ENCODE measurements around the gene STOX1.
"Not testable (repeated sequence)": the region's sequence is repeated elsewhere in the genome, so short reads cannot be mapped to it uniquely, and the experiment has no call there.

STOX1 gene

DNA sequence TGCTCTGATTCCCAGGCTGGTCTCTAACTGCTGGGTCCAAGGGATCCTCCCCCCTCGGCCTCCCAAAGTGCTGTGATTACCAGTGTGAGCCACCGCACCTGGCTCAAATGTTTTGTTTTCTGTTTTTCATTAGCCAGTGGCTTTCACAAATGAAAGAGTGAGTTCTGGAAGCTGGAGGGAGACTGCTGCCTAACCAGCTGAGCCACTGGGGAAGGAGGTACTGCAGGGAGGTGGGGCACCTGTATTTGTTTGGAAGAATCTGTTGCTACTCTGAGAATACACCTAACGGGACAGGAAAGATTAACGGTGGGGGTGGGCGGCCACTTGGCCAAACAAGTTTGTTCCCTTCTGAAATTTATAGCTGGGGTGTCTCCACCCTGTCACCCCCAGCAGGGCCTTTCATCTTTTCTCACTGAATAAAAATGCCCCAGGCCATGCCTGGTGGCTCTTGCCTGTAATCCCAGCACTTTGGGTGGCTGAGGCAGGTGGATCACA lies 4.7 kb downstream of the STOX1 start:
- no peak for DNase-seq

DNA sequence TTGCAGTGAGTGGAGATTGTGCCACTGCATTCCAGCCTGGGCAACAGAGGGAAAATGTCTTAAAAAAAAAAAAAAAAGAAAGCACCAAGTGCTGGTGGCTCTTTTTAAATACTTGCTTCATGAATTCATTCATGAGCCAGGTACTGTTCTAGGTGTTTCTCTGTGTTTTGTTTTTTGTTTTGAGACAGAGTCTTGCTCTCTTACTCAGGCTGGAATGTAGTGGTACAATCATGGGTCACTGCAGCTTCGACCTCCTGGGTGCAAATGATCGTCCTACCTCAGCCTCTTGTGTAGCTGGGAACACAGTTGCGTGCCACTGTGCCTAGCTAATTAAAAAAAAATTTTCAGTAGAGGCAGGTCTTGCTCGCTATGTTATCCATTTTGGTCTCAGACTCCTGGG lies 5.3 kb downstream of the STOX1 start:
- DNase-seq, result no peak

DNA sequence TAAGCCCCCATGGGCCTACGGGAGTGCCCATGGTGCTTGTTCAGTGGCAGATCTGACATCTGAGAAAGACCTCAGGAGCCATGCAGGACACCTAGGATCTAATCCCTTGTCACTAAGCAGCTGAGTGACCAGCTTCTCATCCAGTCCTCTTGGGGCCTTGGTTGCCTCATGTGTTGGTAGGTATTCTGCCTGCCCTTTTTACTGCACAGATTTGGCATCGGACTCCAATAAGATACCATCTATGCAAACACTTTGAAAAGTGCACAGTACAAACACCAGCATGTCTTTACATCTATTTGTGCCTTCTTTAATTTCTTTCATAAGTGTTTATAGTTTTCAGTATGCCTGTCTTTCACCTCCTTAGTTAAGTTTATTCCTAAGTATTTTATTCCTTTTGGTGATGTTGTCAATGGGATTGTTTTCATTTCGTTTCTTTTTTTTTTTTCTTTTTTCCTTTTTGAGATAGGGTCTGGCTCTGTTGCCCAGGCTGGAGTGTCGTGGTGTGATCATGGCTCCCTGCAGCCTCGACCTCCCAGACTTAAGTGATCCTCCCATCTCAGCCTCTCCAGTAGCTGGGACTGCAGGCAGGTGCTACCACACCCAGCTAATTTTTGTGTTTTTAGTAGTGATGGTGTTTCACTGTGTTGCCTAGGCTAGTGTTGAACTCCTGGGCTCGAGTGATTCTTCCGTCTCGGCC lies 10.4 kb downstream of the STOX1 start:
- DNase-seq, result no peak

DNA sequence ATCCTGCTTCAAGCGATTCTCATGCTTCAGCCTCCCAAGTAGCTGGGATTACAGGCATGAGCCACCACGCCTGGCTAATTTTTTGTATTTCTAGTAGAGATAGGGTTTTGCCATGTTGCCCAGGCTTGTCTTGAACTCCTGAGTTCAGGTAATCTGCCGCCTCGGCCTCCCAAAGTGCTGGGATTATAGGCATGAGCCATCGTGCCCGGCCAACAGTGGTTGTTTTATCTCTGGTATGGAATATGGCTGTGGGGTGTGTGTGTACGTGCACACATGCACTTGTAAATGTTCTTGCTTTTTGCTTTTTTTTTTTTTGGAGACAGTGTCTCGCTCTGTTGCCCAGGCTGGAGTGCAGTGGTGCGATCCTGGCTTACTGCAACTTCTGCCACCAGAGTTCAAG lies 13.3 kb downstream of the STOX1 start:
- DNase-seq, result not testable (repeated sequence)

DNA sequence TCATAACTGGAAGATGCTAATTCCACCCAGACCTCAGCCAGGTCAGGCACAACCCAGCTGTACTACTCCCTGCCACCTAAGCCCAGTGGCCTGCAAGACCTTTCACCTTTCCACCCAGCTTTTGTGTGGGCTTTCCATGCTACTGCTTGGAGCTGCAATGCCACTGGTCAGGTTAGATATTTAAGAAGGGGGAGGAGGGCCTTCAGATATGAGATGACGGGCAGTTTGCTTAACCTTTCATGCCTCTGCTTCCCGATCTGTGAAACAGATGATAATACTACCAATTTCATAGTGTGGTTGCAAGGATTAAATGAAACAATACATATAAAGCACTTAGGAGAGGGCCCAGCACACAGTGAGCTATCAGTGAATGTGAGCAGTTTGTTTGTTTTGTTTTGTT lies 20.9 kb downstream of the STOX1 start:
- no peak for DNase-seq

DNA sequence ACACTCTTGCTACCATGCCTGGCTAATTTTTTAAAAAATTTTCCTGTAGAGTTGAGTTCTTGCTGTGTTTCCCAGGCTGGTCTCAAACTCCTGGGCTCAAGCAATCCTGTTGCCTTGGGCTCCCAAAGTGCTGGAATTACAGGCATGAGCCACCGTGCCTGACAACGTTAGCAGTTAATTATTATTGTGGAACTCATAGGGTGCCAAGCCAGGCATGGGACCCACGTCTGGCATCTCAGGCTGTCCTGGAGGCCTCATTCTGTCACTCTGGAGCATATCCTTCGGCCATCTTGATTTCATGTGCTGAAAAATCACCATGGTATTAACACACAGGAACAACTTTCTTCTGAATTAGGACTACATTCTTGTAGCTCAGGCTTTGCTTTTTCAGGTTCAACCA lies 21.5 kb downstream of the STOX1 start:
- no peak for DNase-seq

DNA sequence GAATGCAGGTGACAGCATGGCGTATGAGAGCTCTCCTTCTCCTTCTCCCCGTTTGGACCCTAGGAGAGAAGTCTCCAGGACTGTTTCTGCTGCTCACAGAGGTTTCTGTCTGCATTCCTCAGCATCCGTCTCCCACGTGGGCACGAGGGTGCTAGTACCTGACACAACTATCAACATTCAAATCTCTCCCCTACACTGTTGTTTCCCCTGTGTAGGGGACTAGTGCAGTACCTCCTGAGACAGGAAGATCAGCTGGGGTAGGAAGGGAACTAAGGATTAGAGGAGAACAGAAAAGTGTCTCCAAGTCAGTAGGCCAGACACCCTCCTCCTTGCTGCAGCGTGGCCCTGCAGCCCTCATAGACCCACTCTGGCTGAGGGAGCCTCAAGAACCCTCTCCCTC lies 29.0 kb downstream of the STOX1 start:
- no peak for DNase-seq

DNA sequence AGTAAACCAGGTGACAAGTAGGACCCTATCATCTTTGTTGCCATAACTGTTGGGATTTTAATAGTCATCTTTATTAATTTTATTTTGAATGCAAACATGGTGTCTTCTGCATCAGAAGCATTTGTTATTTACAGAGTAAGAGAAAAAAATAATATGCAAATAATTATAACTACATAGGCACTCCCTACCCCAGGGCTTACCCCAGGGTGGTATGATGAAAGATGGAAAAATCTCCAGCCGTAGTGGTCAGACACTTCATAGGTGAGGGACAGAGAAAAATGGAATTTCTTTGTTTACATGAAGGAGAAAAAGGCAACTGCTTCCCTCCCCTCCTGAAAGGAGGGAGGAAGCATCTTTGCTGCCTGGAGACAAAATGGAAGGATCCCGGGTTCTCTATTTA lies 29.7 kb downstream of the STOX1 start:
- DNase-seq, result no peak

DNA sequence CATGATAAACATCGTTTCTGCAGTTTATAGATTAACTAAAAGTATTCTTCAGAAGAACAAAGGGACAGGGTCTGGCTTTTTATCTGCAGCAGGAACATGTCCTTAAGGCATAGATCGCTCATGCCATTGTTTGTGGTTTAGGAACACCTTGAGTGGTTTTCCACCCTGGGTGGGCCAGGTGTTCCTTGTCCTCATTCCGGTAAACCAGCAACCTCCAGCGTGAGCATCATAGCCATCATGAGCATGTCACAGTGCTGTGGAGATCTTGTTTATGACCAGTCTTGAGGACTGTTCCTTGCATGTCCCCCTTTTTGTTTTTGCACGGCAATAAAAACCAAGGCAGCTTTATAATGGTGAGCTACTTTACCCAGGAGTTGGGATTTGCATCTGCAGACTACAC lies 33.9 kb downstream of the STOX1 start:
- DNase-seq, result peak; percentile 3

DNA sequence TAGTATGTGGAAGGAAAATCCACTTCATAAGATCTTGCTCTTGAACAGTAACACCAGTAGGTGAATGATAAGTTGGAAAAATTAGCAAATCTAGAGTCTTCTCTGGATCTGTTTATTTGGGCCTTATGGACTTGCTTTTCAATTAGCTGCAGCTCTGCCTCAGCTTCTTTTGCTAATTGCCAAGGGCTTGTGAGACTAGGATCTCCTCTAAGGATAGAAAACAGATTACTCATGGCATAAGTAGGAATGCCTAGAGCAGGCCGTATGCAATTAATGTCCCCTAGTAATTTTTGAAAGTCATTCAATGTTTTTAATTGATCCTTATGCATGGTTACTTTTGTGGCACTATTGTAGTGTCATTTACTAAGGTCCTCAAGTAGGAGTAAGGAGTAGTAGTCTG lies 37.3 kb downstream of the STOX1 start:
- no peak for DNase-seq

DNA sequence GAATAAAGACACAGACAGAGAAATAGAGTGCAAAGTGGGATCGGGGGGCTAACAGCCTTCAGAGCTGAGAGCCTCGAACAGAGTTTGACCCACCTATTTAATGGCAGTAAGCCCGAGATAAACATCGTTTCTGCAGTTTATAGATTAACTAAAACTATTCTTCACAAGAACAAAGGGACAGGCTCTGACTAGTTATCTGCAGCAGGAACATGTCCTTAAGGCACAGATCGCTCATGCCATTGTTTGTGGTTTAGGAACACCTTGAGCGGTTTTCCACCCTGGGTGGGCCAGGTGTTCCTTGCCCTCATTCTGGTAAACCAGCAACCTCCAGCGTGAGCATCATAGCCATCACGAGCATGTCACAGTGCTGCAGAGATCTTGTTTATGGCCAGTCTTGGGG lies 40.8 kb downstream of the STOX1 start:
- DNase-seq, result not testable (repeated sequence)

DNA sequence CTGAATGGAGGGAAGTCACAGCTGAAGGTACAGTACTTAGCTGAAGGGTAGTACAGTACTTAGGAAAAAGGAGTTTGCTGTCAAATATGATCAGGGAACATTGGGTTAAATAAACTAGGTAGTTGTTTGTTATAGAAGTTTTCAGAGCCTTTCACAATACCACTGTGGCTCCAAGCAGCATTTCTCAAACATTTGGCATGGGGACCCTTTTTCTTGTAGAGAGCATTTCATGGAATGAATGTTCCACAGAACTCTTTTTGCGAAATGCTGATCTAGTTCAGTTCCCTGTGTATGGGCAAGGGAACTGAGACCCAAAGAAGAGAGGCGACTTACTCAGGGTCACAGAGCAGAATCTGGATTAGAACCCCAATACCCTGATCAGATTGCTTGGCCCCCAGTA lies 42.3 kb downstream of the STOX1 start:
- DNase-seq, result no peak

DNA sequence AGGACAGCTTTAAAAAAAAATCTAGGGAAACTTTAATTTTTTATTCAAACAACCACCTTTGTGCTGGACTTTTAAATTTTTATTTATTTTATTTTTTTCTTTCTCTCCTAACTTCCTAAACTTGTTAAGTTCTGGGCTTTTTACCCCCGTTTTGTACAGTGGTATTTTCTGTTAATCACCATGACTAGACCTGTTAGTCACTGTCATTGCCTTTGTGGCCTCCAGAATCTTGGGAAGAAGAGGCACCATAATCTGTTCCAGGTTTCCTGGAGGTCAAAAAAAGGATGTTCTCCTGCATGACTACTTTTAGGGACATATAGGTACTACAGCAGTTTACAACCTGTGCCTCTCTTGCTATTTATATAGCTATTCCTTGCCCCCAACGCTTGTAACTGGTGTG lies 42.7 kb downstream of the STOX1 start:
- no peak for DNase-seq

DNA sequence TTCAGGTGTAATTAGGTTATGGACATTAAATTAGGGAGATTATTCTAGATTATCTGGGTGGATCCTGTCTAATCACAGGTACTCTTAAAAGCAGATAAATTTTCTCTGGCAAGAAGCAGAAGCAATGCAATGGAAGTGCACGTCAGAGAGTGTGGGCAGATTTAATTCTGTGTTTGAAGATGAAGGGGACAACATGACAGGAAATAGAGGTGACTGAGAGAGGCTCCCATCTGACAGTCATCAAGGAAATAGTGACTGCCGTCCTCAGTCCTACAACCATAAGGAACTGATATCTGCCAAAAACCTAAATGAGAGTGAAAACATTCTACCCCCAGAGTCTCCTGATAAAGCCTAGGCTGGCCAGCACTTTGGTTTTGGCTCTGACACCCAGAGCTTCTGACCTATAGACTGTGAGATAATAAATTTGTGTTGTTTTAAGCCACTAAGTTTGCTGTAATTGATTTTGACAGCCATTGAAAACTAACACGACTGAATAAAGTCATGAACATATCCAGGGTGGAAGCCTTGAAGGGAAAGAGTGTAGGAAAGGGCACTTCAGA lies 43.3 kb downstream of the STOX1 start:
- no peak for DNase-seq

DNA sequence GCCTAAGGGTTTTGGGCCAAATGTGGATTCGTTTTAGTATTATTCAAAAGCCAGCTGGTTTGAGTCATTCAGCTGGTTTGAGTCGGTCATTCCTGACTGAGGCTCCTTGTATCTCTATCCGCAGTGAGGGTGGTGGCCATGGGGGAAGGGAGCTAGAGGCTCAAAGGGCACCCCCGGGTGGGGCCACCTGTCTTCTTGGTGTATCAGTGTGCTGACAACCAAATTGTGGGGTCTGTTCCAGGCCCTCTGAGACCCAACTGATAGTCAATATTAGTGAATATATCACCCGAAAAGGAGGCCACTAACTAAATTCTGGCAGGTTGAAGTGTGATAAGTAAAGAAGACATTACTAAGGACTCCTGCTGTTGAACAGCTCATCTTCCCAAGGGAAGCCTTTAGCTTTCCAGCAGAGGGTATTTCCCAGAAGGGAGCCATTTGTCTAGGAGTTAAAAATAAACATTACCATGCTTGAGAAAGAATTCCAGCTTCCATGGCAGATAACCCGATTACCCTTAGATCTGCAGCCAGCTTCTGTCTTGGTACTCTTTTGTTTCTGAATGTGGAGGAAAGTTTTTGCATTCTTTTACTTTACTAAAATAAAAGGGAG lies 43.9 kb downstream of the STOX1 start:
- DNase-seq, result no peak

DNA sequence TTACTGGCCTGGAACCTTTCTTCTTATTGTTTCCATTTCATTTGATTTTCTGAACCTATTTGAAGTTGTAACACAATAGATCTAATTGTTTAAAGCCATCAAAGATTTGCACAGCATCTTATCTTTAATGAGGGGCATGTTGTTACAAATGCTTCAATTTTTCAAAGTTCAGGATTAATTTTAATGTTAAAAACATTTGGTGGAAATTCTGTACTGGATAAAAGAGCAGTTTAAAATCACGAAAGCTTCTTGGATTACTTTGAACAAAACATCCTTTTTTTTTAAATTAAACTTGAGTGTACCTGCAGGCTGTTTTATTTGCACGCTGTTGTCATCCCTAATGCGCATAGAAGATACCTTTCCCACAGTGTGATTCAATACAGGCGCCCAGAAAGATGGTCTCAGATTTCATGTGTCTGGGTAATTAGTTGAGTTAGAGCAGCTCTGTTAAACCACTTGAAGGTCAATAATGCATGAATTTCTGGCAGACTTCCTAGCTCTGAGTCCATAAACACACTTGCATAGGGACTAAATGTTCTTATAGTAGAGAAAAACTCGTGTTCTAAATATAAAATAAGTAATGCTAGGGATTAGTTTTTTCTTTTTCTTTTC lies 44.5 kb downstream of the STOX1 start:
- DNase-seq, result no peak

DNA sequence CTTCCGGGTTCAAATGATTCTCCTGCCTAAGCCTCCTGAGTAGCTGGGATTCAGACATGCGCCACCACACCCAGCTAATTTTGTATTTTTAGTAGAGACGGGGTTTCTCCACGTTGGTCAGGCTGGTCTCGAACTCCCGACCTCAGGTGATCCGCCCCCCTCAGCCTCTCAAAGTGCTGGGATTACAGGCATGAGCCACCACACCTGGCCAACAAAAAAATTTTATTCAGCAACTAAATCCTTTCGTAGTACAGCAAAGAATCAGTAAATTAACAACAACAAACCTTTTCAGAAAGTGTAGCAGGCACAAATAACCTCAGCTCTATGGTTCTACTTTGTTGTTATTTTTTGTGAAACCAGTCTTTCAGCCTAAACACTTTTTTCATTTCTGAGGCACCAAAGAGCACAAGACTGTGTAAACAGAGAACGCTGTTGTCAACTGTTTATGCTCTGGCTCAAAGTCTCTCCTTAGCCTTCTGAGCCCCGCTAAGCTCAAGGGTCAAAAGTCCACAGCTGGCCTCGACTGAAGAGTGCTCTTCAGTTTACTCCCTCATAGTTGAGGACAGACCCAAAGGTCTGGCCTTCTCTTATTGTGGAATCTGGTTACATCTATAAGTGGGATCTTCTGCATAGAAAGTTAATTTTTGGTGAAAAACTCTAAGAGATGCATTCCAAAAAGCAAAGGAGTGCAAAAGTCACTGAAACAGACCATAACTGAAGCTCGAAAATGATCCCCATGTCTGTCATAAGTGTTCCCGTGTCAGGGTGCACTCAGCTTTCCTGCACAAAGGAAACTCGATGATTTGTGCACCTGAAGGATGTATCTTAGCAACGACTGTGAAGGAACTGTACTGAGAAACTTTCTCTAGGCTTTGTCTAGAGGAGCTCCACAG lies 49.2 kb downstream of the STOX1 start:
- no peak for DNase-seq

DNA sequence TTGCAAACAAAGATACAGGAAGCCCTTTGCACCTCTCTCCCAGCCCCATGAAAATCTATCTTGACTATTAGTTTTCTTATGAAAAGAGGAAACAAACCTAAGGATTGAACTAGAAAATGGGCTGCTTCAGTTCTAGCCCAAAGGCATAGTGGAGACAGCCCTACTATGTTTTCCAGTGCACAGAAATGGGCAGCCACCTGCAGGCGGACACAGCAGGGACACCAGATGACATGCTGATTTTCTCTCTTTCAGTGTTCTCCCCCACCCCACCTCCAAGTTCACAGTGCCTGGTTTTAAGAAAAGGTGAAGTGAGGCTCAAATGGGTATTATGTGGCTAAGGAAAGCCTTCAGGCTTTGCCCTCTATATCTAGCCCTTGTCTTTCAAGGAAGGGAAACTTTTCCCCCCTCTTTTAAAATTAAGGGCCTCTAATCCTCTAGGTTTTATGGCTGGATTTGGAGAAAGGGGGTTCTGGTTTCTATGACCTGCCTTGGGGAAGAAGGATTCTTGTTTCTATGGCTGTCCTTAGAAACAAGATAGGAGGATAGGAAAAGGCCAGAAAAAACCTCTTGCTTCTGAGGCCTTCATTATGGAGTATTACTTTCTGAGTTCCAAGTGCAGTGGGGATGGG lies 50.3 kb downstream of the STOX1 start:
- no peak for DNase-seq

DNA sequence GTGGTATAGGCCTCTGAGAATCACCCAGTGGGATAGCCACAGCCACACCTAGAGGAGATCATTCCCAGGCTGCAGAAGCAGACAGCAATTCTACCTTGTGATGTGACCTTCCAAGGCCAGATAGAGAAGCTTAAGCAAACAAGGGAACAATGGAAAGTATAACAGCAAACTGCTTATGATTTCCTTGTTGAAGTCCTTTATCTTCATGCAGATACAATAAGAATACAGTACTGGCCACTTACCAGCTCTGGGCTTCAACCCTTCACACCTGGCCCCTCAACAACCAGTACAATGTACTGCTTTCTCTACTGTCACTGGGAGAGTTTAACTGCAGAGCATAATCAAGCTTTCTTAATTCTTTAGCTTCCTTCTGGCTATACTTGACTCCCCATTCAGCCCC lies 51.2 kb downstream of the STOX1 start:
- no peak for DNase-seq

DNA sequence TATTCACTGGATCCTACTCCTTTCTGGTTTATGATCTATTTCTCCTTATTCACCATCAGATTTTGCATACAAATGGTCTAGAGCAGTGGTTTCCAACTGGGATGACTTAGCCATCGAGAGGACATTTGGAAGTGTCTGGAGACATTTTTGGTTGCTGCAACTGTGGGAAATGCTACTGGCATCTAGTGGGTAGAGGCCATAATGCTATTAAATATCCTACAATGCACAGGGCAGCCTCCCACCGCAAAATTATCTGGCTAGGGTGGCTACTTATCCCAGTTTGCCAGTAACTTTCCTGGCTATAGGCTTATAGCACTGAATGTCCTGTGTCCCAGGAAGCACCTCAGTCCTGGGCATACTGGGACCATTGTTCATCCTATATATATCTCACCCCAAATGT lies 52.3 kb downstream of the STOX1 start:
- DNase-seq, result no peak

DNA sequence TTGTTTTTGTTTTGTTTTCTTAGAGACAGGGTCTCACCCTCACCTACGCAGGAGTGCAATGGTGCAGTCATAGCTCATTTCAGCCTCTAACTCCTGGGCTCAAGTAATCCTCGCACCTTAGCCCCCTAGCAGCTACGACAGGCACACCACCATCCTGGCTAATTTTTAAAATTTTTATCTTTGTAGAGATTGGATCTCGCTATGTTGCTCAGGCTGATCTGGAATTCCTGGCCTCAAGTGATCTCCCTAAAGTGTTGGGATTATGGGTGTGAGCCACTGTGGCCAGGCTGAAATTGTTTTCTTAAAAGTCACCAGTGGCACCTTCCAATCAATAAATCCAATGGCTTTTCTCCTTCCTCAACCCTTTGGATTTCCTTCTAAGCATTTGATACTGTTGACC lies 52.9 kb downstream of the STOX1 start:
- no peak for DNase-seq

DNA sequence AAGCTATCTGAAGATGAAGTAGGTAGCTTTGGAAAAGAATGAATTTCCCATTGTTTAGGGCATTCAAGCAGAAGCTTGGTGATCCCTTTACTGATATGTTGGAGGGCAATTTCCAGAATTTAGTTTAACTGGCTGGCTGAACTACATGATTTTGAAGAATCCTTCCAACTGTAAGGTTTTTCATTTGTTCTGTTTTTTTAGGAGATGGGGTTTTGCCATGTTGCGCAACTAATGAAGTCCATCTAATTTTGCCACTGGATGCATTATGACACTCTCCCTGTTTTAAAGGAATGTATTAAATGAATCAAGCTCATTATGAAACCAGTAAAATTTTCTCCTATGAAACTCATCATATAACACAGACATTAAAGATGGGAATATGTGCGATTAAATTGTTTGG lies 67.7 kb downstream of the STOX1 start:
- no peak for DNase-seq

DNA sequence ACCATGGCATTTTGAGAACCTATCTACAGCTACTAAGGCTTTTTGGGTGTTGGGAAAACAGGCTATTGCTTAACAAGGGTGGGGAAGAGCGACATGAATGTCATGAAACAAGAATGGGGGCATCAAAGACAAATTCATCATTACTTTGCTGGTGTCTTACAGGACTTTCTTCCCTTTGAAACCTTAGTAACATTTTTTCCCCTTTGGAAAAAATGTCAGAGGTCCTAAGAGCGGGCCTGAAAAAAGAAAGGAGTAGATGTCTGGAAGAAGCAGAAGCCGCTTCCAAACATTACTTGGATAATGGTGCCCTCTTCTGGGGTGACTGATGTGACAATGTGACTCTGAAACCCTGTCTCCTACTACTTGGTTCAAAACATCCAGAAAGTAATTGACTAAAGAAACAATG lies 70.0 kb downstream of the STOX1 start:
- DNase-seq, result peak; percentile 69

Measured in MV-4-11 (cell line).